8988T (cell line): ENCODE results near the gene FBXL13.
"Not testable (repeated sequence)": the region's sequence is repeated elsewhere in the genome, so short reads cannot be mapped to it uniquely, and the experiment has no call there.

Experiments used
- DNase-seq: peaks from one replicate; pipeline ENCODE4 v3.0.0; 2011

FBXL13 gene

GRCh38 chr7:102810916-102811315 lies 263.7 kb downstream of the FBXL13 start:
- no peak for DNase-seq

GRCh38 chr7:102806613-102807012 lies 268.0 kb downstream of the FBXL13 start:
- no peak for DNase-seq

GRCh38 chr7:102795987-102796595 lies 278.5 kb downstream of the FBXL13 start:
- not testable (repeated sequence) for DNase-seq

- DNase-seq = not testable (repeated sequence)
These were observed 280.0 kb downstream of the FBXL13 start for GRCh38 chr7:102794567-102794966.

- not testable (repeated sequence) for DNase-seq
These were observed 282.8 kb downstream of the FBXL13 start for GRCh38 chr7:102791831-102792230.

- DNase-seq = not testable (repeated sequence)
These were observed 283.2 kb downstream of the FBXL13 start for GRCh38 chr7:102791367-102791766.

GRCh38 chr7:102790364-102791100 lies 284.1 kb downstream of the FBXL13 start:
- not testable (repeated sequence) for DNase-seq

- not testable (repeated sequence) for DNase-seq
These were observed 285.8 kb downstream of the FBXL13 start for GRCh38 chr7:102788770-102789169.

GRCh38 chr7:102780926-102781325 lies 293.7 kb downstream of the FBXL13 start:
- DNase-seq = not testable (repeated sequence)

GRCh38 chr7:102778663-102779062 lies 295.9 kb downstream of the FBXL13 start:
- not testable (repeated sequence) for DNase-seq

- DNase-seq = not testable (repeated sequence)
These were observed 298.4 kb downstream of the FBXL13 start for GRCh38 chr7:102776217-102776616.

GRCh38 chr7:102770467-102770866 lies 304.1 kb downstream of the FBXL13 start:
- DNase-seq = not testable (repeated sequence)

GRCh38 chr7:102769657-102770192 lies 304.9 kb downstream of the FBXL13 start:
- not testable (repeated sequence) for DNase-seq

GRCh38 chr7:102763295-102763905 lies 311.2 kb downstream of the FBXL13 start:
- not testable (repeated sequence) for DNase-seq
